K562 (cell line): ENCODE measurements around the gene CHRNE. TPM values are rescaled to one million over a fixed set of nuclear protein-coding genes. Genes with fewer than 3 reads are reported as not detected.

ENCODE experiments used
- C11orf30 ChIP-seq: fragments of 450-650 bp; IDR thresholded peaks from 2 replicates; pipeline ENCODE4 v1.6.1; 2016; ENCODE audit warnings: low read depth, mild to moderate bottlenecking
- CBFA2T2 ChIP-seq: fragments of 450-650 bp; conservative IDR thresholded peaks from 2 replicates; pipeline ENCODE4 v1.6.1; 2017; ENCODE audit warnings: mild to moderate bottlenecking
- EGR1 ChIP-seq: fragments of 450-650 bp; conservative IDR thresholded peaks from 2 replicates; pipeline ENCODE4 v1.6.1; 2017; ENCODE audit warnings: mild to moderate bottlenecking
- ELF4 ChIP-seq: fragments of 450-650 bp; formaldehyde crosslinking; IDR thresholded peaks from 2 replicates; pipeline ENCODE4 v1.4.0; 2022; ENCODE audit warnings: missing genetic modification characterization
- ETV5 ChIP-seq: sonication (generic); formaldehyde crosslinking; IDR thresholded peaks from 2 replicates; pipeline ENCODE4 v1.4.0; 2020; ENCODE audit warnings: low read depth, mild to moderate bottlenecking, missing genetic modification reagents
- GATAD2B ChIP-seq: fragments of 450-650 bp; IDR thresholded peaks from 2 replicates; pipeline ENCODE4 v1.6.1; 2017; ENCODE audit warnings: mild to moderate bottlenecking, borderline replicate concordance
- MAFG ChIP-seq: fragments of 450-650 bp; conservative IDR thresholded peaks from 2 replicates; pipeline ENCODE4 v1.6.1; 2016; ENCODE audit warnings: missing genetic modification characterization, missing compliant biosample characterization
- MAFK ChIP-seq: IDR thresholded peaks from 2 replicates; pipeline ENCODE4 v1.6.1; 2011; ENCODE audit warnings: low read length, improper control_type of control experiment
- SMAD2 ChIP-seq: fragments of 150-350 bp; IDR thresholded peaks from 2 replicates; pipeline ENCODE4 v1.6.1; 2014; ENCODE audit warnings: low read depth, mild to moderate bottlenecking, low read length
- TBL1XR1 ChIP-seq, 2 experiments: IDR thresholded peaks; 2 replicates each; pipeline ENCODE4 v1.6.1; 2012; ENCODE audit warnings: improper control_type of control experiment in 2 of 2, low read length in 2 of 2, mild to moderate bottlenecking in 1 of 2
- ZNF324 ChIP-seq: fragments of 250-450 bp; sonication (Bioruptor Pico); IDR thresholded peaks from 2 replicates; pipeline ENCODE4 v1.4.0; 2020; ENCODE audit warnings: mild to moderate bottlenecking
- ZNF408 ChIP-seq: fragments of 250-450 bp; sonication (Bioruptor Pico); IDR thresholded peaks from 2 replicates; pipeline ENCODE4 v1.4.0; 2020; ENCODE audit warnings: low read depth, mild to moderate bottlenecking, moderate library complexity
- ZNF41 ChIP-seq: fragments of 250-450 bp; sonication (Bioruptor Pico); conservative IDR thresholded peaks from 2 replicates; pipeline ENCODE4 v1.4.0; 2020; ENCODE audit warnings: mild to moderate bottlenecking
- polyA plus RNA-seq, 8 experiments: library from polyadenylated mRNA; depleted of rRNA in 4 of 8; stranded (reverse) in 5 of 8; unstranded in 3 of 8; fragments of >200 nt; fragmentation: Nextera tagmentation in 2 of 8; fragmentation: Illumina TruSeq in 1 of 8; extraction: Ambion mirVana in 2 of 8; extraction: Trizol in 1 of 8; gene quantifications; 2 replicates each; pipeline versions ENCODE4 v1.2.1 to v1.2.3, GENCODE V29; 2011 to 2014; ENCODE audit warnings: inconsistent platforms in 1 of 8, missing spikeins in 1 of 8
- total RNA-seq, 7 experiments: library from RNA; depleted of rRNA in 6 of 7; stranded (reverse); fragments of >200 nt in 6 of 7; fragmentation: Illumina TruSeq in 2 of 7; extraction: Trizol in 2 of 7; gene quantifications; 2 replicates each; pipeline versions ENCODE4 v1.2.1 to v1.2.3, GENCODE V29; 2011 to 2021; ENCODE audit warnings: low replicate concordance in 1 of 7
- TF ChIP-seq, protein P1 (sequence below): fragments of 450-650 bp; conservative IDR thresholded peaks from 2 replicates; pipeline ENCODE4 v1.6.1; 2016; ENCODE audit warnings: missing genetic modification characterization, low read depth, mild to moderate bottlenecking, missing compliant biosample characterization, moderate library complexity
- TF ChIP-seq, protein P2 (sequence below): fragments of 200-800 bp; sonication (Bioruptor generic); IDR thresholded peaks from 2 replicates; pipeline ENCODE4 v1.6.1; 2017; ENCODE audit warnings: missing genetic modification characterization, missing compliant biosample characterization
- TF ChIP-seq, protein P3 (sequence below): sonication (generic); formaldehyde crosslinking; IDR thresholded peaks from 2 replicates; pipeline ENCODE4 v1.9.0; 2022; ENCODE audit warnings: mild to moderate bottlenecking, missing genetic modification reagents
- TF ChIP-seq, protein P4 (sequence below): fragments of 250-450 bp; sonication (Bioruptor Pico); IDR thresholded peaks from 2 replicates; pipeline ENCODE4 v1.4.0; 2020; ENCODE audit warnings: mild to moderate bottlenecking, moderate library complexity
- TF ChIP-seq, protein P5 (sequence below): fragments of 250-450 bp; sonication (Bioruptor Pico); IDR thresholded peaks from 2 replicates; pipeline ENCODE4 v1.4.0; 2020; ENCODE audit warnings: borderline replicate concordance
- TF ChIP-seq, protein P6 (sequence below): sonication (generic); formaldehyde crosslinking; IDR thresholded peaks from 2 replicates; pipeline ENCODE4 v1.8.1; 2023; ENCODE audit warnings: mild to moderate bottlenecking, missing genetic modification reagents

The CHRNE gene
- total and polyA plus RNA-seq, 9 of the 15 experiments (the other 6 are each of a cell fraction or from before 2014, with no cell fraction given): not detected

GRCh38 chr17:4897198-4897687 lies 5.7 kb downstream of the CHRNE start (continued):
- TF ChIP-seq, protein P1, sequence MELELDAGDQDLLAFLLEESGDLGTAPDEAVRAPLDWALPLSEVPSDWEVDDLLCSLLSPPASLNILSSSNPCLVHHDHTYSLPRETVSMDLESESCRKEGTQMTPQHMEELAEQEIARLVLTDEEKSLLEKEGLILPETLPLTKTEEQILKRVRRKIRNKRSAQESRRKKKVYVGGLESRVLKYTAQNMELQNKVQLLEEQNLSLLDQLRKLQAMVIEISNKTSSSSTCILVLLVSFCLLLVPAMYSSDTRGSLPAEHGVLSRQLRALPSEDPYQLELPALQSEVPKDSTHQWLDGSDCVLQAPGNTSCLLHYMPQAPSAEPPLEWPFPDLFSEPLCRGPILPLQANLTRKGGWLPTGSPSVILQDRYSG (tag): no peak
- TF ChIP-seq, protein P2, sequence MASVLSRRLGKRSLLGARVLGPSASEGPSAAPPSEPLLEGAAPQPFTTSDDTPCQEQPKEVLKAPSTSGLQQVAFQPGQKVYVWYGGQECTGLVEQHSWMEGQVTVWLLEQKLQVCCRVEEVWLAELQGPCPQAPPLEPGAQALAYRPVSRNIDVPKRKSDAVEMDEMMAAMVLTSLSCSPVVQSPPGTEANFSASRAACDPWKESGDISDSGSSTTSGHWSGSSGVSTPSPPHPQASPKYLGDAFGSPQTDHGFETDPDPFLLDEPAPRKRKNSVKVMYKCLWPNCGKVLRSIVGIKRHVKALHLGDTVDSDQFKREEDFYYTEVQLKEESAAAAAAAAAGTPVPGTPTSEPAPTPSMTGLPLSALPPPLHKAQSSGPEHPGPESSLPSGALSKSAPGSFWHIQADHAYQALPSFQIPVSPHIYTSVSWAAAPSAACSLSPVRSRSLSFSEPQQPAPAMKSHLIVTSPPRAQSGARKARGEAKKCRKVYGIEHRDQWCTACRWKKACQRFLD (CRISPR knock-in tag): no peak
- no peak for TF ChIP-seq ZNF408
- TF ChIP-seq SMAD2: no peak
- no peak for TF ChIP-seq MAFK
- TF ChIP-seq TBL1XR1 (IDR thresholded peaks at IDR 0.05; ENCODE audit: low read length in 2 of 2): no peak
- no peak for TF ChIP-seq EGR1
- TF ChIP-seq ETV5 (CRISPR knock-in tag): no peak
- TF ChIP-seq, protein P3, sequence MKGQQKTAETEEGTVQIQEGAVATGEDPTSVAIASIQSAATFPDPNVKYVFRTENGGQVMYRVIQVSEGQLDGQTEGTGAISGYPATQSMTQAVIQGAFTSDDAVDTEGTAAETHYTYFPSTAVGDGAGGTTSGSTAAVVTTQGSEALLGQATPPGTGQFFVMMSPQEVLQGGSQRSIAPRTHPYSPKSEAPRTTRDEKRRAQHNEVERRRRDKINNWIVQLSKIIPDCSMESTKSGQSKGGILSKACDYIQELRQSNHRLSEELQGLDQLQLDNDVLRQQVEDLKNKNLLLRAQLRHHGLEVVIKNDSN (CRISPR knock-in tag): peak; percentile 57; the same call in 1 of the 2 replicates
- TF ChIP-seq ZNF41 (CRISPR knock-in tag): no peak
- no peak for TF ChIP-seq MAFG (tag)
- no peak for TF ChIP-seq GATAD2B
- no peak for TF ChIP-seq C11orf30
- no peak for TF ChIP-seq ZNF324 (CRISPR knock-in tag)
- TF ChIP-seq ELF4 (CRISPR knock-in tag): no peak
- TF ChIP-seq, protein P4, sequence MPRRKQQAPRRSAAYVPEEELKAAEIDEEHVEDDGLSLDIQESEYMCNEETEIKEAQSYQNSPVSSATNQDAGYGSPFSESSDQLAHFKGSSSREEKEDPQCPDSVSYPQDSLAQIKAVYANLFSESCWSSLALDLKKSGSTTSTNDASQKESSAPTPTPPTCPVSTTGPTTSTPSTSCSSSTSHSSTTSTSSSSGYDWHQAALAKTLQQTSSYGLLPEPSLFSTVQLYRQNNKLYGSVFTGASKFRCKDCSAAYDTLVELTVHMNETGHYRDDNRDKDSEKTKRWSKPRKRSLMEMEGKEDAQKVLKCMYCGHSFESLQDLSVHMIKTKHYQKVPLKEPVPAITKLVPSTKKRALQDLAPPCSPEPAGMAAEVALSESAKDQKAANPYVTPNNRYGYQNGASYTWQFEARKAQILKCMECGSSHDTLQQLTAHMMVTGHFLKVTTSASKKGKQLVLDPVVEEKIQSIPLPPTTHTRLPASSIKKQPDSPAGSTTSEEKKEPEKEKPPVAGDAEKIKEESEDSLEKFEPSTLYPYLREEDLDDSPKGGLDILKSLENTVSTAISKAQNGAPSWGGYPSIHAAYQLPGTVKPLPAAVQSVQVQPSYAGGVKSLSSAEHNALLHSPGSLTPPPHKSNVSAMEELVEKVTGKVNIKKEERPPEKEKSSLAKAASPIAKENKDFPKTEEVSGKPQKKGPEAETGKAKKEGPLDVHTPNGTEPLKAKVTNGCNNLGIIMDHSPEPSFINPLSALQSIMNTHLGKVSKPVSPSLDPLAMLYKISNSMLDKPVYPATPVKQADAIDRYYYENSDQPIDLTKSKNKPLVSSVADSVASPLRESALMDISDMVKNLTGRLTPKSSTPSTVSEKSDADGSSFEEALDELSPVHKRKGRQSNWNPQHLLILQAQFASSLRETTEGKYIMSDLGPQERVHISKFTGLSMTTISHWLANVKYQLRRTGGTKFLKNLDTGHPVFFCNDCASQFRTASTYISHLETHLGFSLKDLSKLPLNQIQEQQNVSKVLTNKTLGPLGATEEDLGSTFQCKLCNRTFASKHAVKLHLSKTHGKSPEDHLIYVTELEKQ: no peak
- TF ChIP-seq, protein P5, sequence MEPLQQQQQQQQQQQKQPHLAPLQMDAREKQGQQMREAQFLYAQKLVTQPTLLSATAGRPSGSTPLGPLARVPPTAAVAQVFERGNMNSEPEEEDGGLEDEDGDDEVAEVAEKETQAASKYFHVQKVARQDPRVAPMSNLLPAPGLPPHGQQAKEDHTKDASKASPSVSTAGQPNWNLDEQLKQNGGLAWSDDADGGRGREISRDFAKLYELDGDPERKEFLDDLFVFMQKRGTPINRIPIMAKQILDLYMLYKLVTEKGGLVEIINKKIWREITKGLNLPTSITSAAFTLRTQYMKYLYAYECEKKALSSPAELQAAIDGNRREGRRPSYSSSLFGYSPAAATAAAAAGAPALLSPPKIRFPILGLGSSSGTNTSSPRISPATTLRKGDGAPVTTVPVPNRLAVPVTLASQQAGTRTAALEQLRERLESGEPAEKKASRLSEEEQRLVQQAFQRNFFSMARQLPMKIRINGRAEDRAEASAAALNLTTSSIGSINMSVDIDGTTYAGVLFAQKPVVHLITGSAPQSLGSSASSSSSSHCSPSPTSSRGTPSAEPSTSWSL (CRISPR knock-in tag): no peak
- peak; percentile 50 for TF ChIP-seq CBFA2T2
- TF ChIP-seq, protein P6, sequence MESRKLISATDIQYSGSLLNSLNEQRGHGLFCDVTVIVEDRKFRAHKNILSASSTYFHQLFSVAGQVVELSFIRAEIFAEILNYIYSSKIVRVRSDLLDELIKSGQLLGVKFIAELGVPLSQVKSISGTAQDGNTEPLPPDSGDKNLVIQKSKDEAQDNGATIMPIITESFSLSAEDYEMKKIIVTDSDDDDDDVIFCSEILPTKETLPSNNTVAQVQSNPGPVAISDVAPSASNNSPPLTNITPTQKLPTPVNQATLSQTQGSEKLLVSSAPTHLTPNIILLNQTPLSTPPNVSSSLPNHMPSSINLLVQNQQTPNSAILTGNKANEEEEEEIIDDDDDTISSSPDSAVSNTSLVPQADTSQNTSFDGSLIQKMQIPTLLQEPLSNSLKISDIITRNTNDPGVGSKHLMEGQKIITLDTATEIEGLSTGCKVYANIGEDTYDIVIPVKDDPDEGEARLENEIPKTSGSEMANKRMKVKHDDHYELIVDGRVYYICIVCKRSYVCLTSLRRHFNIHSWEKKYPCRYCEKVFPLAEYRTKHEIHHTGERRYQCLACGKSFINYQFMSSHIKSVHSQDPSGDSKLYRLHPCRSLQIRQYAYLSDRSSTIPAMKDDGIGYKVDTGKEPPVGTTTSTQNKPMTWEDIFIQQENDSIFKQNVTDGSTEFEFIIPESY (CRISPR knock-in tag): no peak
